B cell (primary cell): Measurements from ENCODE around the gene MYL10.

Source experiments
- CTCF ChIP-seq: fragments of 200-600 bp; IDR thresholded peaks from one replicate; pipeline ENCODE4 v1.8.0; 2022; ENCODE audit warnings: antibody characterized with exemption, mild to moderate bottlenecking
- EZH2 ChIP-seq: IDR thresholded peaks from 2 replicates; pipeline ENCODE4 v1.6.1; 2012; ENCODE audit warnings: borderline replicate concordance, low read depth, mild to moderate bottlenecking, moderate library complexity, low read length; ENCODE audit not compliant: insufficient read depth, poor library complexity, severe bottlenecking

DNA sequence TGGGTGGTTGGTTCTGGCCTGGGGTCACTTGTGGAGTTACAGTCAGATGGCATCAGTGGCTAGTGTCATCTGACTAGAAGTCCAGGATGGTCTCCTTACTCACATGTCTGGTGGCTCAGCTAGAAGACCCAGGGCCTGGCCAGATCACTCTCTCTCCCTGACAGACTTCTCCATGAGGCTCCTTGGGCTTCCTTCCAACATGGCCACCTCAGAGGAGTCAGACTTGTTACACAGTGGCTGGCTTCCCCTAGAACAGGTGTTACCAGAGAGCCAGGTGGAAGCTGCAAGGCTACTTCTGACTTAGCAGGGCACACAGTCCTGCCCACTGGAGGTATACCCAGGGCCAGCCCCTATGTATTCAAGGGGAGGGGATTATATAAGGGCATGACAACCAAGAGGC is 44.2 kb upstream of the MYL10 start:
- TF ChIP-seq CTCF = no peak
- no peak for TF ChIP-seq EZH2
